GM12874 (cell line): ENCODE data around the gene EOGT.

Experiments
- TF ChIP-seq, protein P1 (sequence below): IDR thresholded peaks from 2 replicates; pipeline ENCODE4 v1.5.1; 2011; ENCODE audit warnings: low read depth, mild to moderate bottlenecking, control low read depth, low read length, moderate library complexity; ENCODE audit not compliant: insufficient read depth

Gene EOGT

DNA sequence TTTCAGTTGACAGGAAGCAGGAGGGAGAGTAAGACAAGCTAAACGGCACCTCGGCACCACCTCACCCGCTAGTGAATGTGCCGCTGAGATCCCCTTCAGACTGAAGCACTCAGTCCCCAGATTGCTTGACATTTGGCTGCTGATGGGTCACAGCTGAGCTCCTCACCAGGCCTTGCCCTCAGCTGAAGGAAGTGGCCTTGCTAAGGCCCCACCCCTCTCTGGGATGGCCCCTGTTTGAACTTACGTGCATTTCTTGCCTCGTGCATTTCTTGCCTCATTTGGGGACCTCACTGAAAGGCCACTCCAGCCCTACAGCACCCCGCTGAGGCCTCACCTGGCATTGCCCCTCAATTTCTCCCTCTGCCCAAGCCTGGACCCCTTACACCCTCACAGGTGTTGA lies 39.8 kb downstream of the EOGT start:
- TF ChIP-seq, protein P1, sequence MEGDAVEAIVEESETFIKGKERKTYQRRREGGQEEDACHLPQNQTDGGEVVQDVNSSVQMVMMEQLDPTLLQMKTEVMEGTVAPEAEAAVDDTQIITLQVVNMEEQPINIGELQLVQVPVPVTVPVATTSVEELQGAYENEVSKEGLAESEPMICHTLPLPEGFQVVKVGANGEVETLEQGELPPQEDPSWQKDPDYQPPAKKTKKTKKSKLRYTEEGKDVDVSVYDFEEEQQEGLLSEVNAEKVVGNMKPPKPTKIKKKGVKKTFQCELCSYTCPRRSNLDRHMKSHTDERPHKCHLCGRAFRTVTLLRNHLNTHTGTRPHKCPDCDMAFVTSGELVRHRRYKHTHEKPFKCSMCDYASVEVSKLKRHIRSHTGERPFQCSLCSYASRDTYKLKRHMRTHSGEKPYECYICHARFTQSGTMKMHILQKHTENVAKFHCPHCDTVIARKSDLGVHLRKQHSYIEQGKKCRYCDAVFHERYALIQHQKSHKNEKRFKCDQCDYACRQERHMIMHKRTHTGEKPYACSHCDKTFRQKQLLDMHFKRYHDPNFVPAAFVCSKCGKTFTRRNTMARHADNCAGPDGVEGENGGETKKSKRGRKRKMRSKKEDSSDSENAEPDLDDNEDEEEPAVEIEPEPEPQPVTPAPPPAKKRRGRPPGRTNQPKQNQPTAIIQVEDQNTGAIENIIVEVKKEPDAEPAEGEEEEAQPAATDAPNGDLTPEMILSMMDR: no peak

DNA sequence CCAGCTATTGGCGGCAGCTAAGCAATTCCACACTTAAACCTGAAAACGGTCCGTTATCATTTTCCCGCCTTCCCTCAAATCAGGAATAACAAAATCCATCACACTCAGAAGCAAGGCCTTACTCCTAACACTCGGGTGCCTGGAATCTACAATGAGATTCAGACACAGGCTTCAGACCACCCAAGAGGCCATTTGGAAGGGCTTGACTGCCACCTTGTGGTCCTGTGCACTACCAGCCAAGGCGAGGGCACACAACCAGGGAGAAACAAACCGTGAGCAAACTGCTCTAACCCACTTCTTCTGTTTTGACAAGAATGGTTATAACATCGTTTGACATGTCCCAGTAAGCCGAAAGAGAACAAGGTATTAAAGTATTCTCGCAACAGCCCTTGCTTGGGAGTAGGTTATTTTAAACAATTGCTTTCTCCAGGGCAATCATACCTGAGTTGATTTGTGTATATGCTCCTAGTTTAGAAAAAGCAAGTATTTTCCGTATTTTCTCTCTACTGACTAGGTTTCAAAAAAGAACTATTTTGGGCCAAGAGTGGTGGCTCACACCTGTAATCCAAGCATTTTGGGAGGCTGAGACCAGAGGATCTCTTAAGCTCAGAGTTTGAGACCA lies 41.0 kb downstream of the EOGT start:
- TF ChIP-seq, protein P1: peak; percentile 78

DNA sequence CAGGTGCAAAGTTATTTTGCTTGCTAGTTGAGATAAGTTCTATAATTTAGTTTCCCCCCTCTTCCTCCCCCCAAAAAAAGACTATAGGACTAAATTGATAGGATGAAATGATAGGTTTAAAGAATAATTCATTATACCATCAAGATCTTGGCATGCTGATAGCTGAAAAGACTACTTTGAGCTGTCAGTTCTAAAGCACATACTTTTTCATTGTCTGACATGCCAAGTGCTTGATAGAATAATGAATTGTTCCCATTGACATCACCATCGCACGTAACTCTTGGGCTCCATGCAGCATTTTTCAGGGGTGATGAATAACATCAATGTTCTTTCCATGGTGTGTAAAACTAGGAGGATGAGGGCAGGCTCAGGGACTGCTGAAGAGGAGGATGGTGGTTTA lies 48.8 kb downstream of the EOGT start:
- TF ChIP-seq, protein P1: no peak

- TF ChIP-seq, protein P1: no peak
These were observed 49.6 kb downstream of the EOGT start for GRCh38 chr3:68963891-68964290.

DNA sequence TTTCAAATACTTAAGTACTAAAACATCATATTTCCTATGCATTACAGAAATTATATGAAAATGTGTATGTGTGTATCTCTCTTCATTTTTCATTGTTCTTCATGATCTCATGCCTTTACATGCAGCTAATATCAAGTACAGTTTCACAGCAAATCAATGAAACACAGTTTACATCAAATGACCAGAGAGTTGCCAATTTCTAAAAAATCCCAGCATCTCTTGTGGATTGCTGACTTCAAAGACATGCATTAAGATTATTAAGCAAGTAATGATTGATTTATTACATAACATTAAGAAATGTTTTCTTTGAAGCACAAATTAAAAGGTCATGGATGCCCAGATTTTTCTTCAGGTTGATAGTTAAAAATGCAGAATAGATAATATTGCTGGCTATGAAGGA lies 50.1 kb downstream of the EOGT start:
- TF ChIP-seq, protein P1: no peak

DNA sequence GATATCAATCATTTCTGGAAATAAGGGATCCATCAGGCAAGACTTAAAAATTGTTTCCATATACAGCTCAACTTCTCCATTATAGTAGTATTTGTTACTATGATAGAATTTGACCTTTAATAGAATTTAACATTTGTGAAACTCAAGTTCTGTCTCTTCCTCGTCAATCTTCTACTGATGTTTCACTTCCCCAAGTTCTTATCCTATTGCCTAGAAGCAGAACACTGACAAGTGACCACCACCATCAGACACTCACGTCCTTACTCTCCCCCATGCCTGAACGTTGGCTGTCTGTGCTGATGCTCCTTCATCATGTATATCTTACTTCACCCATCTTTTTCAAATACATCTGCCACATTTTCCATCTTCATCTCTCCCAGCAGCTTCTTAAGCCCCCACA lies 54.6 kb downstream of the EOGT start:
- TF ChIP-seq, protein P1: no peak

GRCh38 chr3:68957895-68958294 lies 55.6 kb downstream of the EOGT start:
- TF ChIP-seq, protein P1: no peak
